ENCODE results near the gene DOCK10. TPM values are rescaled to one million over a fixed set of nuclear protein-coding genes. Genes with fewer than 3 reads are reported as not detected.

DOCK10 gene
- total and polyA plus RNA-seq, 5 donors from 2014 or later, result 28.3 to 222 (median 35.1) TPM

DNA sequence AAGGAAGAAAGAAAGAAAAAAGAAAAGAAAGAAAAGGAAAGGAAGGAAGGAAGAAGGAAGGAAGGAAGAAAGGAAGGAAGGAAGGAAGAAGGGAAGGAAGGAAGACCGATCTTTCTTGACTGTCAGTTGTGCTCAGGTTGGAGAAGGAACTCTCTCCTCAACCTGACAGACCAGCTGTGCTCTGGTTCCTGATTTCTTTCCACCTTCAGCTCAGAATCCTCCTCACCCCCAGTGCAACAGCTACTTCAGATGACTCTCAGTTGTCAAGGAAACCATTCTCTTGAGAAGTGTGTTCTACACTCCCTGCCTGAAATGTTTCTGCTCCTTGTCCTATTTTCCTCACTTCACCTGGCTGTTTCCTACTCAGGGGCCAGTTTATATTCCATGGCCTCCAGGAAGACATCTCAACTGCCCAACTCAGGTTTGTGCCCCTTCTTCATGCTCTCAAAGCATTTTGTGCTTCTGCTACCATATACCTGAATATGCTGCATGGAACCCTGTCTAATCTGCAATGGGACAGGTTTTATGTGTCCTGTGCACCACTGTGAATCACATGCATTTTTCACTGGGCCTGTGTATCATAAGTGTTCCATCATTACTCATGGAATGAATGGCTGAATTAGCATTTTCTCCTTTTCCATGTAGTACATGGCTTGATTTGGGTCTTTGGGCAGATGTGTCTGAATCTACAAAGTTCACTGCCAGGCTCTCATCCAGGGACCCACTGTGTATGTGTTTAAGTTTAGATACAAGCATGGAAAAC lies 32.8 kb upstream of the DOCK10 start:
- peaks cover 2% of the 10 kb centered on the region for H3K27me3 ChIP-seq (ENCODE audit: control insufficient read depth, insufficient read depth, low read length)
- H3K4me1 Mint-ChIP-seq, result no peaks in the 10 kb centered on the region
- no peak overlapping the region for H3K4me3 ChIP-seq (ENCODE audit: low read depth, low read length)
- no peak for ATAC-seq (ENCODE audit: low read depth in 2 of 2)
- H3K27me3 Mint-ChIP-seq, result peaks cover 26% of the 10 kb centered on the region
- H3K9me3 ChIP-seq (ENCODE audit: control insufficient read depth in 2 of 2, low read length in 2 of 2), result no peaks in the 10 kb centered on the region
- H3K27ac Mint-ChIP-seq, result no peak overlapping the region
- no peak for DNase-seq
- H3K4me3 Mint-ChIP-seq, result no peak overlapping the region
- H3K9me3 Mint-ChIP-seq, result no peaks in the 10 kb centered on the region
- H3K4me1 ChIP-seq (ENCODE audit: control insufficient read depth, insufficient read depth, low read length, poor library complexity, severe bottlenecking), result no peaks in the 10 kb centered on the region
- H3K27ac ChIP-seq (ENCODE audit: insufficient read depth, low read length, poor library complexity, severe bottlenecking), result no peak overlapping the region
- no peaks in the 10 kb centered on the region for H3K36me3 ChIP-seq (ENCODE audit: control insufficient read depth, insufficient read depth, low read length)
- no peaks in the 10 kb centered on the region for H3K36me3 Mint-ChIP-seq

DNA sequence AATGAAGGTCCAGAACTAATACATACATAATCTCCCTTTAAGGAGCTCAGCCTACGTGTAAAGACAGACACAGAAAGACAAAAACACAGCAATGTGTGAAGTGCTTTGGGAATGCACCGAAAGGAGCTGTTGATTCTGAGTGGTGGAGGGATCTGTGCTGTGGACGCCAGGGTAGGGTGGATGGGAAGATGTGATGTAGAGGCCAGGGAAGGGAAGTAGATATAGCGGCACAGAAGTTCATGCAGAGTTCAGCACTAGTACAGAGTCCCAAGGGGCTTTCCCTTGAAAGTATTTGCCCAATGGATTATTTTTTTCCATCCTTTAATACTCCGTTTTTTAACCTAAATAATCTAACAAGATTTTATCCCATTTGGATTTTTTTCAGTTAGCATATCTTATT lies 32.1 kb upstream of the DOCK10 start:
- Histone ChIP-seq H3K9me3 (ENCODE audit: control insufficient read depth in 2 of 2, low read length in 2 of 2) (no peaks in the 10 kb centered on the region), H3K4me1 (ENCODE audit: control insufficient read depth, insufficient read depth, low read length, poor library complexity, severe bottlenecking) (no peaks in the 10 kb centered on the region), H3K36me3 (ENCODE audit: control insufficient read depth, insufficient read depth, low read length) (no peaks in the 10 kb centered on the region), H3K27ac (ENCODE audit: insufficient read depth, low read length, poor library complexity, severe bottlenecking) (no peak overlapping the region), H3K4me3 (ENCODE audit: low read depth, low read length) (no peak overlapping the region), H3K27me3 (ENCODE audit: control insufficient read depth, insufficient read depth, low read length) (peaks cover 2% of the 10 kb centered on the region)
- Mint-ChIP-seq H3K4me1 (no peaks in the 10 kb centered on the region), H3K27ac (no peak overlapping the region), H3K36me3 (no peaks in the 10 kb centered on the region), H3K4me3 (no peak overlapping the region), H3K9me3 (no peaks in the 10 kb centered on the region), H3K27me3 (peaks cover 19% of the 10 kb centered on the region)
- ATAC-seq (ENCODE audit: low read depth in 2 of 2), result no peak
- no peak for DNase-seq

DNA sequence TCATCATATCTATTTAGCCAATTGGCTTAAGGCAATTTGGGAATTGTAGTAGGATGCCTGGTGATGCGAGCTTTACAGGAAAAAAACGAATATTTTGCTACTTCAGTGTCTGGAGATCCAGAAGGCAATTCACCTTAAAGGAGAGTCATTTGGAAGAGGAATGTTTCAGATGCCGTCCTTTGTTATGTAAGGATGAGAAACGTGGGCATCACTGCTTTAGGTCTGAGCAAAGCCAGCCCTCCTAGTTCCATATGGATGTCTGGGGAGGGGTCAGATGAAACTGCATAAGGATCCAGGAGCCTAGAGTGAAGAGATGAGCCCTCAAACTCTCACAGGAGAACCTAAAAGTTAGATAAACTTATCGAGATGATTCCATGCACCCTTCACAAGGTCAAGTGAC lies 30.9 kb upstream of the DOCK10 start:
- Mint-ChIP-seq H3K9me3 (peaks cover 0 to 4% (median 0%) of the 10 kb centered on the region in 7 donors), H3K4me3 (no peak overlapping the region), H3K27ac (no peak overlapping the region), H3K4me1 (no peaks in the 10 kb centered on the region), H3K27me3 (peaks cover 18% of the 10 kb centered on the region), H3K36me3 (no peaks in the 10 kb centered on the region)
- no peak overlapping the region for H3K4me3 ChIP-seq (ENCODE audit: low read depth, low read length)
- H3K4me1 ChIP-seq (ENCODE audit: control insufficient read depth, insufficient read depth, low read length, poor library complexity, severe bottlenecking), result no peaks in the 10 kb centered on the region
- H3K27me3 ChIP-seq (ENCODE audit: control insufficient read depth, insufficient read depth, low read length), result peaks cover 2% of the 10 kb centered on the region
- no peak for ATAC-seq (ENCODE audit: low read depth in 2 of 2)
- no peaks in the 10 kb centered on the region for H3K9me3 ChIP-seq (ENCODE audit: control insufficient read depth in 2 of 2, low read length in 2 of 2)
- H3K27ac ChIP-seq (ENCODE audit: insufficient read depth, low read length, poor library complexity, severe bottlenecking), result no peak overlapping the region
- no peak for DNase-seq
- H3K36me3 ChIP-seq (ENCODE audit: control insufficient read depth, insufficient read depth, low read length), result no peaks in the 10 kb centered on the region

DNA sequence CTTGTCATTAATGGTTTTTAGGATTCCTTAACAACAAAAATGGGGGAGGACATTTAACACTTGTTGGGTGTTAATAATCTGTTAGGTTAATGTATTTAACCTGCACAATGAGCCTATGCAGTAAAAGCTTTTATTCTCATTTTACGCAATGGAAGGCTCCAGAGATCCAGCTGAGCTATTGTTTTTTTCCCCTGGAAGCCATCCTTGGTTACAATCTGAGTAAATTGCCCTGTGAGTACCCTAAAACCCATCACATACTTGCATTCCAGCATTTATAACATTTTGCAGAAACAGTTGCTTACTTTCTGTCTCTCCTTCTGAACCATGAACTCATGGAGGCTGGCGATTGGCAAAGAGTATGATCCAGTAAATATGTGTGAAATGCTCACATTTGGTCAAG lies 30.2 kb upstream of the DOCK10 start:
- Mint-ChIP-seq H3K4me3 (no peak overlapping the region), H3K9me3 (peaks cover 0 to 9% (median 3%) of the 10 kb centered on the region in 7 donors), H3K36me3 (peaks cover 3% of the 10 kb centered on the region), H3K4me1 (no peaks in the 10 kb centered on the region), H3K27me3 (peaks cover 18% of the 10 kb centered on the region), H3K27ac (no peak overlapping the region)
- H3K27ac ChIP-seq (ENCODE audit: insufficient read depth, low read length, poor library complexity, severe bottlenecking), result no peak overlapping the region
- H3K4me3 ChIP-seq (ENCODE audit: low read depth, low read length), result no peak overlapping the region
- H3K4me1 ChIP-seq (ENCODE audit: control insufficient read depth, insufficient read depth, low read length, poor library complexity, severe bottlenecking), result no peaks in the 10 kb centered on the region
- peaks cover 0 to 2% of the 10 kb centered on the region in 2 experiments for H3K9me3 ChIP-seq (ENCODE audit: control insufficient read depth in 2 of 2, low read length in 2 of 2)
- ATAC-seq (ENCODE audit: low read depth in 2 of 2) (no peak), DNase-seq (no peak)
- peaks cover 2% of the 10 kb centered on the region for H3K27me3 ChIP-seq (ENCODE audit: control insufficient read depth, insufficient read depth, low read length)
- H3K36me3 ChIP-seq (ENCODE audit: control insufficient read depth, insufficient read depth, low read length), result no peaks in the 10 kb centered on the region

DNA sequence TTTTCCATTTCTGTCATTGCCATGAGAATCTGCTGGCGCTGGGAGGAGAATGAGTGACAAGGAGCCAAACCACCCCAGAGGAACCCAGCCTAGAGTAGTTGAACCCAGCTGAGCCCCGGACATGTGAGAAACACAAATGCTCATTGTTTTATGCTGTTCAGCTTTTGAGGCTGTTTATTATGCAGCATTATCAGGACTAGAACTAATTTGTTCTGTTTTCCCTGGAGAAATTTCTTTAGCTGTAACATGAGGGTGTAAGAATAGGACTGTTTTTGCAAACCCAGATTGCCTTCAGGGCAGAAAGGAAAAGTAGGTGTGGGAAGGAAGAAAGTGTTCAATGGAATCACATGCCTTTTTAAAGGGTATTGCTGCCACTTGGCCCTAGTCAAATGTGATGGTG lies 28.5 kb upstream of the DOCK10 start:
- Mint-ChIP-seq H3K36me3 (peaks cover 4% of the 10 kb centered on the region), H3K9me3 (peaks cover 0 to 21% (median 3%) of the 10 kb centered on the region in 7 donors), H3K27me3 (peaks cover 16% of the 10 kb centered on the region), H3K4me3 (no peak overlapping the region), H3K4me1 (peaks cover 0 to 6% (median 1%) of the 10 kb centered on the region in 4 donors), H3K27ac (no peak overlapping the region)
- Histone ChIP-seq H3K9me3 (ENCODE audit: control insufficient read depth in 2 of 2, low read length in 2 of 2) (peaks cover 0 to 2% of the 10 kb centered on the region in 2 experiments), H3K4me3 (ENCODE audit: low read depth, low read length) (no peak overlapping the region), H3K27ac (ENCODE audit: insufficient read depth, low read length, poor library complexity, severe bottlenecking) (no peak overlapping the region), H3K27me3 (ENCODE audit: control insufficient read depth, insufficient read depth, low read length) (peaks cover 2% of the 10 kb centered on the region), H3K36me3 (ENCODE audit: control insufficient read depth, insufficient read depth, low read length) (no peaks in the 10 kb centered on the region), H3K4me1 (ENCODE audit: control insufficient read depth, insufficient read depth, low read length, poor library complexity, severe bottlenecking) (no peaks in the 10 kb centered on the region)
- DNase-seq, result no peak
- ATAC-seq (ENCODE audit: low read depth in 2 of 2), result no peak

DNA sequence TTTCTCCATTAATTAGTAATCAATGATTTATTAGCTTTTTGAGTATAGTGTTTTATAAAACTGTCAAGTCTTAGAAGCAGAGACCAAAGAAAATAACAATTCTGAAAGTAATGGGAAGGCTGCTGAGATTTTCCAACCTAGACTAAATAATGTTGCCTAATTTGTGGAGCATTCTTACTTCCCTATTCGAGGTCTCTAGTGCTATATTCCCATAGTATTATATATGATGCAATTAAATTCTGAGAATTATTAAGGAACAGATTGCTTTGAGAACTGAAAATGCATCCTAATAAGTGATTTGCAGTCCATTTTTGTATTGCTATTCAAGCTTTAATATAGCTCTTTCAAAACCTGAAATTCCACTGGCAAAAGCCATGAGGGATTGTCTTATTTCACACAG lies 27.7 kb upstream of the DOCK10 start:
- no peaks in the 10 kb centered on the region for H3K36me3 ChIP-seq (ENCODE audit: control insufficient read depth, insufficient read depth, low read length)
- no peak overlapping the region for H3K27ac ChIP-seq (ENCODE audit: insufficient read depth, low read length, poor library complexity, severe bottlenecking)
- peaks cover 2% of the 10 kb centered on the region for H3K27me3 ChIP-seq (ENCODE audit: control insufficient read depth, insufficient read depth, low read length)
- Mint-ChIP-seq H3K27ac (no peak overlapping the region), H3K4me3 (no peak overlapping the region), H3K27me3 (peaks cover 11% of the 10 kb centered on the region), H3K9me3 (peaks cover 0 to 21% (median 3%) of the 10 kb centered on the region in 7 donors), H3K4me1 (peaks cover 0 to 10% (median 4%) of the 10 kb centered on the region in 4 donors), H3K36me3 (peaks cover 4% of the 10 kb centered on the region)
- ATAC-seq (ENCODE audit: low read depth in 2 of 2) (no peak), DNase-seq (no peak)
- H3K4me3 ChIP-seq (ENCODE audit: low read depth, low read length), result no peak overlapping the region
- peaks cover 0 to 2% of the 10 kb centered on the region in 2 experiments for H3K9me3 ChIP-seq (ENCODE audit: control insufficient read depth in 2 of 2, low read length in 2 of 2)
- no peaks in the 10 kb centered on the region for H3K4me1 ChIP-seq (ENCODE audit: control insufficient read depth, insufficient read depth, low read length, poor library complexity, severe bottlenecking)

DNA sequence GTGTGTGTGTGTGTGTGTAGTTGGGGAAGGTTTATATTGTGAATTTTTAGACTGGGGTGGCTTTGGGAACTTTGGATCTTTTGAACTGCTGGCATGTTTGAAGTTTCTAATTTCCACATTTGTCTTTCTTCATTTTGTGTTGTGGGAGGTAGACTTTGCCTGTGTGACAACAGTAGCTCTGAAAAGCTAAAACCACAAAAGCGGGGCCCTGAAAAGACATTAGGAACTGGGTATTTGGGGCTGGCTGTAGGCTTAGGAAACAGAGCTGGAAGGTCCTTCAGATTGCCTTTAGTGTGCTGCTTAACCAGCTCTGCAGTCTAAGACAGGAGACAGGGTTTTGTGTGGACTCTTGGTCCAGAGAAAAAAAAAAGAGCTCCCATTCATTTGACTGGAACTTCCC lies 27.2 kb upstream of the DOCK10 start:
- ATAC-seq (ENCODE audit: low read depth in 2 of 2) (no peak), DNase-seq (no peak)
- Histone ChIP-seq H3K27me3 (ENCODE audit: control insufficient read depth, insufficient read depth, low read length) (peaks cover 2% of the 10 kb centered on the region), H3K9me3 (ENCODE audit: control insufficient read depth in 2 of 2, low read length in 2 of 2) (peaks cover 0 to 2% of the 10 kb centered on the region in 2 experiments), H3K36me3 (ENCODE audit: control insufficient read depth, insufficient read depth, low read length) (no peaks in the 10 kb centered on the region), H3K4me1 (ENCODE audit: control insufficient read depth, insufficient read depth, low read length, poor library complexity, severe bottlenecking) (peaks cover 3% of the 10 kb centered on the region), H3K4me3 (ENCODE audit: low read depth, low read length) (no peak overlapping the region), H3K27ac (ENCODE audit: insufficient read depth, low read length, poor library complexity, severe bottlenecking) (no peak overlapping the region)
- Mint-ChIP-seq H3K4me3 (no peak overlapping the region), H3K9me3 (peaks cover 0 to 21% (median 3%) of the 10 kb centered on the region in 7 donors), H3K27ac (no peak overlapping the region), H3K4me1 (peaks cover 1 to 15% (median 9%) of the 10 kb centered on the region in 4 donors), H3K36me3 (peaks cover 4% of the 10 kb centered on the region), H3K27me3 (peaks cover 11% of the 10 kb centered on the region)

DNA sequence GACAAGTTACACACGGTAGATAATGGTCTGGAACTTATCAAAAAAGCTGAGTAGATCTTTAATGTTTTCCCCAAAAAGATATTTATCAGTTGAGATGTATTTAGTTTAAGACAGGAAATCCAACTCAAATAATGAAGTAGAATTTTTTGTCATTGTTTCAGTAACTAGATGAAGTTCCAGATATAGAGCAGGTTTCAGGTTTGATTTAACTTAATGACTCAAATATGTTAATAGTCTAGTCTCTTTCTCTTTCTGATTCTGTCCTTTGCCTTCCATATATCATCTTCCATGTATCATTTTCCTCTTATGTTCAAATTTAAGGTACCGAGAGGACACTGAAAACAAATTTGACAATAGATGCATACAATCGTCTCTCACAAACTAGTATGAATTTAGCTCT lies 23.6 kb upstream of the DOCK10 start:
- ATAC-seq (ENCODE audit: low read depth in 2 of 2), result no peak
- H3K4me1 Mint-ChIP-seq, result peaks cover 11 to 26% (median 18%) of the 10 kb centered on the region in 4 donors

More for the DNA sequence above, 23.6 kb upstream of the DOCK10 start:
- H3K4me3 Mint-ChIP-seq, result no peak overlapping the region
- no peaks in the 10 kb centered on the region for H3K27me3 Mint-ChIP-seq
- peaks cover 8% of the 10 kb centered on the region for H3K4me1 ChIP-seq (ENCODE audit: control insufficient read depth, insufficient read depth, low read length, poor library complexity, severe bottlenecking)
- H3K4me3 ChIP-seq (ENCODE audit: low read depth, low read length), result no peak overlapping the region
- DNase-seq, result peak in 1 of 3 donors; percentile 25
- H3K27me3 ChIP-seq (ENCODE audit: control insufficient read depth, insufficient read depth, low read length), result no peaks in the 10 kb centered on the region
- H3K27ac ChIP-seq (ENCODE audit: insufficient read depth, low read length, poor library complexity, severe bottlenecking), result no peak overlapping the region
- no peaks in the 10 kb centered on the region for H3K36me3 ChIP-seq (ENCODE audit: control insufficient read depth, insufficient read depth, low read length)
- peaks cover 0 to 21% (median 3%) of the 10 kb centered on the region in 7 donors for H3K9me3 Mint-ChIP-seq
- peaks cover 0 to 2% of the 10 kb centered on the region in 2 experiments for H3K9me3 ChIP-seq (ENCODE audit: control insufficient read depth in 2 of 2, low read length in 2 of 2)
- peaks cover 4% of the 10 kb centered on the region for H3K36me3 Mint-ChIP-seq
- no peak overlapping the region for H3K27ac Mint-ChIP-seq
